Fibroblast of upper back skin (primary cell): ENCODE results near the gene SUPT3H.

ENCODE experiments used
- DNase-seq: peaks from one replicate; pipeline ENCODE4 v3.0.0-alpha.2; 2013

SUPT3H gene

GRCh38 chr6:45387236-45387635 is 9.5 kb upstream of the SUPT3H start:
- peak; percentile 77 for DNase-seq

- no peak for DNase-seq
Observed at GRCh38 chr6:45386501-45386900, 8.8 kb upstream of the SUPT3H start.

GRCh38 chr6:45382391-45382790 is 4.7 kb upstream of the SUPT3H start:
- DNase-seq, result no peak

GRCh38 chr6:45378334-45378926 is 696 bp upstream of the SUPT3H start:
- no peak for DNase-seq

- DNase-seq, result no peak
Observed at GRCh38 chr6:45377043-45377553, 636 bp downstream of the SUPT3H start.

GRCh38 chr6:45376310-45377042 is 1.3 kb downstream of the SUPT3H start:
- DNase-seq, result peak; percentile 36

GRCh38 chr6:45375449-45375848 is 2.3 kb downstream of the SUPT3H start:
- peak; percentile 17 for DNase-seq

- DNase-seq, result peak; percentile 38
Observed at GRCh38 chr6:45371924-45372573, 5.7 kb downstream of the SUPT3H start.

- DNase-seq, result no peak
Observed at GRCh38 chr6:45369870-45370269, 7.9 kb downstream of the SUPT3H start.

- no peak for DNase-seq
Observed at GRCh38 chr6:45367999-45368398, 9.7 kb downstream of the SUPT3H start.

- DNase-seq, result no peak
Observed at GRCh38 chr6:45366534-45366933, 11.2 kb downstream of the SUPT3H start.

- DNase-seq, result no peak
Observed at GRCh38 chr6:45365036-45365435, 12.7 kb downstream of the SUPT3H start.

- DNase-seq, result no peak
Observed at GRCh38 chr6:45364466-45364865, 13.3 kb downstream of the SUPT3H start.

GRCh38 chr6:45353654-45354053 is 24.1 kb downstream of the SUPT3H start:
- DNase-seq, result no peak

- DNase-seq, result no peak
Observed at GRCh38 chr6:45351667-45352066, 26.1 kb downstream of the SUPT3H start.

GRCh38 chr6:45351076-45351475 is 26.7 kb downstream of the SUPT3H start:
- no peak for DNase-seq

GRCh38 chr6:45350186-45350710 is 27.5 kb downstream of the SUPT3H start:
- DNase-seq, result no peak

GRCh38 chr6:45344900-45345299 is 32.8 kb downstream of the SUPT3H start:
- DNase-seq, result no peak

- DNase-seq, result no peak
Observed at GRCh38 chr6:45328523-45328922, 49.2 kb downstream of the SUPT3H start.

GRCh38 chr6:45327956-45328522 is 49.7 kb downstream of the SUPT3H start, which contains the start of gene RUNX2:
TSS of gene RUNX2 (plus strand) at chr6:45328330. CDS start at chr6:45328727, 397 bp downstream.
- peak; percentile 95 for DNase-seq

GRCh38 chr6:45326698-45327417 is 50.9 kb downstream of the SUPT3H start:
- DNase-seq, result no peak

- DNase-seq, result no peak
Observed at GRCh38 chr6:45323656-45324224, 54.0 kb downstream of the SUPT3H start.
